ENCODE results near the gene SERTAD4.

DNA sequence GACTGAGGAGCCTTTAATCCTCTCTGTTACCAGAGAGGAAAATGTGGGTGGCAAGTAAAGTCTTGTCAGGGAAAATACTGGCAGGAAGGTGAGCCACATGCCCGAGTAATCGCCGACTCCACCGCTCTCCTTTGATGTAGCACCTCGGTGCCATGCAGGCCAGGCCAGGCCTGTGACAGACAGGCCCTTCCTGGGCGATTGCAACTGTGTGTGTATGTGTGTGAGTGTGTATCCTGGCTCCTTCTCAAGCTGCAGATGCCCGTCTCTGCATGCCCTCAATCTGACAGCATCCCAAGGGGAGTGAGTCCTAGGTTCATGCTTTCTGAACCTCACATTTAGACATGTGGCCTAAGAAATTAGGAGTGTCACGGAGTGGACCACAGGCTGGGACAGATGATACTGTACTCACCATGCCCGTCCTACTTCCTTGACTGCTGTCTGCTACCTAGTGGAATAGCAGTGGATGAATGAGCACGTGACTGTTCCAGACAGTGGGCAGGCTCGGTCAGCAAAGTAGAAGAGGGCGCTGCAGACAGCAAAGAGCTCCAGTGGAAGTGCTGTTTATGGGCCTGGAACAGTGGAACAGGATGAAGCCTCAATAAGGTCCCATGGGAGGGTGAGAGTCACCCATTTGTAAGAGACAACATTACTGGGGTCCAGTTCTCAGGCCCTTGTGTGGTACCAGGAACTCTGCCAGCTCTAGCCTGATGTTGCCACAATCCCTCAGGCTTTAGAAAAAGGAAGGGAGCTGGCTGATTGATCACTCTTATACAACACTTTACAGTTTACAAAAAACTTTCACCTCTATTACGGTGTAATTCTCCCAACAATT is 25.3 kb downstream of the SERTAD4 start:
- TF ChIP-seq, protein P1, sequence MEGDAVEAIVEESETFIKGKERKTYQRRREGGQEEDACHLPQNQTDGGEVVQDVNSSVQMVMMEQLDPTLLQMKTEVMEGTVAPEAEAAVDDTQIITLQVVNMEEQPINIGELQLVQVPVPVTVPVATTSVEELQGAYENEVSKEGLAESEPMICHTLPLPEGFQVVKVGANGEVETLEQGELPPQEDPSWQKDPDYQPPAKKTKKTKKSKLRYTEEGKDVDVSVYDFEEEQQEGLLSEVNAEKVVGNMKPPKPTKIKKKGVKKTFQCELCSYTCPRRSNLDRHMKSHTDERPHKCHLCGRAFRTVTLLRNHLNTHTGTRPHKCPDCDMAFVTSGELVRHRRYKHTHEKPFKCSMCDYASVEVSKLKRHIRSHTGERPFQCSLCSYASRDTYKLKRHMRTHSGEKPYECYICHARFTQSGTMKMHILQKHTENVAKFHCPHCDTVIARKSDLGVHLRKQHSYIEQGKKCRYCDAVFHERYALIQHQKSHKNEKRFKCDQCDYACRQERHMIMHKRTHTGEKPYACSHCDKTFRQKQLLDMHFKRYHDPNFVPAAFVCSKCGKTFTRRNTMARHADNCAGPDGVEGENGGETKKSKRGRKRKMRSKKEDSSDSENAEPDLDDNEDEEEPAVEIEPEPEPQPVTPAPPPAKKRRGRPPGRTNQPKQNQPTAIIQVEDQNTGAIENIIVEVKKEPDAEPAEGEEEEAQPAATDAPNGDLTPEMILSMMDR (IDR thresholded peaks at IDR 0.05) = no peak
- no peak for TF ChIP-seq POLR2A (IDR thresholded peaks at IDR 0.05)
- peak in 2 of 4 donors; percentile 43 to 55 for TF ChIP-seq POLR2AphosphoS5 (IDR thresholded peaks at IDR 0.05)
- no peak for TF ChIP-seq EP300 (IDR thresholded peaks at IDR 0.05)
